HG02970 (cell line): ENCODE results near the gene LDLRAD4.
A peak's percentile ranks its signal among the peaks of the same experiment; 100 is the strongest.

Source experiments
- ATAC-seq: cut with Tn5 transposase; IDR thresholded peaks from one replicate; pipeline ENCODE4 v1.9.1; 2021; ENCODE audit warnings: mild to moderate bottlenecking, moderate library complexity, moderate number of reproducible peaks; ENCODE audit not compliant: unreplicated experiment, low FRiP score

The LDLRAD4 gene

GRCh38 chr18:13199169-13199568 lies 19.4 kb upstream of the LDLRAD4 start:
- no peak for ATAC-seq

DNA sequence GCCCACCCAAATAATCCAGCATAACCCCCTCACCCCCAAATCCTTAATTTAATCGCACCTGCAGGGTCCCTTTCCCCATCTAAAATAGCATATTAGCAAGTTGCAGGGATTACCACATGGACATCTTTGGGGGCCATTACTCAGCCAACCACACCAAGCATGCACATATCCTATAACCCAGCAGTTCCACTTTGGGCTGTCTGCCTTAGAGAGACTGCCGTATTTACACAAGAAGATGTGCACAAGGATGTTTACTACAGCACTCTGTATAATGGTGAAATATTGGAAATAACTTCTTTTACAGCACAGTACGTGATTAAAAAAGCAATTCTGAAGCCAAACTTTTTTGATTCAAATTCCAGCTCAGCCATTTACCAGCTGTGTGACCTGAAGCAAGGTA lies 17.3 kb upstream of the LDLRAD4 start:
- ATAC-seq, result no peak

DNA sequence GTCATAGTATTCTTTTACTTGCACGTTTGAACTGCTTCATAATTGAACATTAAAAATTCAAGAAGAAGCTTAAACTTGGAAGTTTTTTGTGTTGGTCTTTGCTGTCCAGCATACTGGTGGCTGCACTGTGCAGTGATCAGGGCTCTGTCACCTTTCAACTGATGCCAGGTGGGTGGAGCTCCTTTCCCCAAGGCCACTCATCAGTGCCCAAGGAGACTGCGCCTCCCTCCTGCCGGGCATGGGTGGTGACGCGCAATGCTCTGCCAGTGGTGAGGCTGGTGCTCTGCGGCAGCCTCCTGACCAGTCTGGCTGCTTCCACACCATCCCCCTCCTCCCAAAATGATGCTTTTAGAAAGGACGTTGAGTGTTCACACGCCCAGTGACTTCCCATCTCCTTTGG lies 16.0 kb upstream of the LDLRAD4 start:
- no peak for ATAC-seq

DNA sequence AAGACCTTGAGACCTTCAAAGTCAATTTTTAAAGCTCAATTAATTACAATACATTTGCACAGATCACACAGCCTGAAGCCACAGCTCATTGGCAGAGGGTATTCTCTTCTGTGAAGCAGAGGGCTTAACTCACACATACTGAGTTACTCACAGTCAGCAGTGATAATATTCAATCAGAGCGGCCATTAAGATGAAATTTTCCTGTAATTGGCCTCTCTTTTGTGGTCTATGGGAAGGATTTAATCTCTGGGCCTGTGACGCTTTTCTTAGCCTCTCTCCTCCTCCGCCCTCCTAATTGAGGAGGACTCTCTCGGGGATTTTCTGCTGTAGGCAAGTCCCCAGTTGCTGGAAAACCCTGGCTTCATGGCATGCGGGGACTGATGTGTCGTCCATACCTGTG lies 12.3 kb upstream of the LDLRAD4 start:
- ATAC-seq, result no peak

DNA sequence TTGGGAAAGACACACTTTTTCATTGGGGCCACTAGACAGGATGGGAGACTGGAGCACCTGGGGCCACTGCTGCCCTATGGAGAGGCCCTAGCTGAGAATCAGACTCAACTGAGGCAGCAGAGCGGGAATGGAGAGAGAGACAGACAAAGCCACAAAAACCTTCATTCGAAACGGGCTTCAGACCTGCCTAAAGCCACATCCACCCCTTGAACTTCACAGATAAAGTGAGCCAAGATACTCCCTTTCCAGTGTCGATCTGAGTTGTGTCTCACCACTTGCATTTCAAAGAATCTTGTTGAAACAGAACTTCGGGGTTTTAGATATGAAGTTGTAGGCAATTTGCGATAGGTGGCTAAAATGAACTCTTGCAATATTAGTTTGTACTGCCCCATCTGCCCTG lies 11.3 kb upstream of the LDLRAD4 start:
- no peak for ATAC-seq

DNA sequence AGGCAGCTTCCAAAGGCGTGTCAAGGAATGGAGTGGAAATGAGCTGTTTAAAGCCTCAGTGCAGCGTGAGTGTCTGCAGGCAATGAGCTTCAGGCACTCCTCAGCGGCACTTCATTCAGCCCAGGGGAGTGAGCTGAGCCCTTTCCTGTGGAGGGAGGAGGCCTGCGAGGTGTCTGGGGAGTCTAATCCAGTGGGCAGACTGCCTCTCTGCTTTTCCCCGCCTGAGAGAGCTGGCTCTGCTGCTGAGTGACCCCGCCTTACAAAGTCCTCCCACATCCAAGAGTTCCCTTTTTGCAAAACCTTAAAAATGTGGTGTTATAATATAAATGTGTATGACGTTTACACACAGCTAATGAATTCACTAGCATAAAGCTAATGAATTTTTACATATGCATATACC lies 7.0 kb upstream of the LDLRAD4 start:
- no peak for ATAC-seq

DNA sequence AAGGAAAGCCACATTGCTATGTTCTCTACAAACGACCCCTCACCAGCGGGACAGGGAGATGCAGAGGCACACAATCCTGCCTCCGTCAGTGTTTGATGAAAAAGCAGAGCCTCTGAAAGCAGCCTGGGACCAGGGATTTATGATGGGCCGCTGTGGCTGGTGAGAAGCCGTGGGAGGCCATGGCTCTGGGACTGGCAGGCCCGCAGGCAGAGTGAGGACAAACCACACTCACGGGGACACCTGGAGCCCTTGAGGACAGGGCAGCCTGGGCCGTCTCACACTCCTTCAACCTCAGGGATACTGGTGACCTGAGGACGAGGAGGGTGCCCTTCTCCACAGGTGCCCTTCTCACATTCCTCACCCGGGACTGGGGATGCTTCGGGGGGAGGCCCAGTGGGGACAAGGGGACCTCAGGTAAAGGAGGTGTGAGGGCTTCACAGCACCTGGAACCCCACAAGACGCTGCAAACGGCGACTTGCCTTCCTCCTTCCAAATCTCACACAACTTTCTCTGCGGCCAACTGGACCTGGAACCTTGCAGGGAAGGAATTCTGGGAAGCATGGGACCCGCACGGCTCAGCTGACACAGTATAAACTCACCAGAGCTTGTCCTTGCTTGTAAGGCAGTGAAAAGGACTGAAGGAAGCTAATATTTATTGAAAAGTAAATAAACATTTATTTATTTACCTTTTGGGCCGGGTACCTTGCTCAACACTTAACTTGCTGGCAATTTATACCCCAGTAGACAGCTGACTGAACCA lies 5.3 kb upstream of the LDLRAD4 start:
- no peak for ATAC-seq

DNA sequence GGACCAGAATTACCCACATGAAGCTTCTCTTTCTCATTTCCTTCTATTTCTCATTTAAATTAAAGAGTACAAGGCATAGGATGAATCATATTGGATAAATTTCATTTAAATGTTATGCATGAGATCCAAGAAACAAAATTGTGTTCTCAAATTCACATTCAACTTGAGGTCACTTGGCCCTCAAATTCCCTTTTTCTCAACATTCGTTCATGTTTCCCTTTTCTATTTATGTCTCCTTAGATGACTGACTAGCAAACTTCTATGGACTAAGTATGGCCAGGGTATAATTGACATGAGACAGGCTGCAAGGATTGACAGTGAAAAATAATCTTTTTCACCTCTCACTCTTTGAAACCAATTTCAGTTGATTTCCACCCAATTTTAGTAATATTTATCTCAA lies 4.0 kb upstream of the LDLRAD4 start:
- ATAC-seq, result no peak

DNA sequence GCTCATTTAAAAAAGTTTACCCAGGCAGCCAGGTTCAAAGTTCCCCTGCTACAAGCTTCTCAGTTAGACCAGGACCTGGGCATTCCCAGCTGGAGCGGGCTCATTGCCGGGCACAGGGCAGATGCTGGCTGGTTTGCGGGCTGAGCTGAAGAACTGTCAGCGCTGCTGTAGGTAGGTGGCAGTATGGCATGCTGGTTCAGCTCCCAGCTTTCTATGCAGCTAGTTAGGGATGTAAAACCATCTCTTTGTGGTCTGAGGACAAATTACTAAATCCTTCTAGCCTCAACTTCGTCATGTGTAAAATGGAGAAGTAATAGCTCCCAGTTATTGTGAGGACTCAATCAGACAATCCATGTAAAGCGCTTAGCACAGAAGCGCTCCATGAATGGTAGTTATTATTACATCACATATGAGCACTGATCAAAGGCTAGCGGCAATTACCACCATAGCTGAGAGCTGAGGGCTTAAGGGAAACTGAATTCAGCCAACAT lies 2.4 kb upstream of the LDLRAD4 start:
- ATAC-seq, result no peak

DNA sequence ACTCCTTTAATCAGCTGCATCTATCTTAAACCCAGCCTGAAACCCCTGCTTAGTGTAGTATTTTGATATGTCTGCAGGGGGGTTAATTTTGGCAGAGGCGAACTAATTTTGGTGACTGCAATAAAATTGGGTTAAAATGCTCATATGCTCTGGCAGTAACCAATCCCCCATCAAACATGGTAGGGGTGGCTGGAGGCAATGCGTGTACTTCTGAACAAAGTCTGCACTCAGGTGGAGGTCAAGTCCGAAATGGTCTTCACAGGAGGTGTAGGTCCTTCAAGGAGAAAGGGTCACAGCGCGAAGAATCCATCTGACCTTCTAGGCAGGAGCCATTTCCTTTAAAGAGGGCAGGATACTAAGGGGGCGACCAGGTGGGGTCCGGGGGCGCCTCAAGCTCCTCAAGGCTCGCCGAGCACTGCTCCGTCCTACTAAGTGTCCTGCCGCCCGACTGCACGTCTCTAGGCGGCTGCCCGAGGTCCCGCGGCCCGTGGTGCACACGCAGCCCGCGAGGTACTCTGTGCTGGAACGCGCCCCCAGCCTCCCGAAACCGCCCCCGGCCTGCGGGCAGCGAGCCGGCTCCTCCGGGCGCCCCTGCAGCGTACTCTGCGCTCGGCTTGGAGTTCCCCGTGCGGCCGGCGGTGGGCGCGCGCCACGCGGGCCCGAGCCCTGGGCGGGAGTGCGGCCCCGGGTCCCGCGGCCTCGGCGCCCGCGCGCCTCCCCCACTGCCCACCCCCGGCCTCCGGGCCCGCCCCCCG lies 1.7 kb upstream of the LDLRAD4 start:
- no peak for ATAC-seq

DNA sequence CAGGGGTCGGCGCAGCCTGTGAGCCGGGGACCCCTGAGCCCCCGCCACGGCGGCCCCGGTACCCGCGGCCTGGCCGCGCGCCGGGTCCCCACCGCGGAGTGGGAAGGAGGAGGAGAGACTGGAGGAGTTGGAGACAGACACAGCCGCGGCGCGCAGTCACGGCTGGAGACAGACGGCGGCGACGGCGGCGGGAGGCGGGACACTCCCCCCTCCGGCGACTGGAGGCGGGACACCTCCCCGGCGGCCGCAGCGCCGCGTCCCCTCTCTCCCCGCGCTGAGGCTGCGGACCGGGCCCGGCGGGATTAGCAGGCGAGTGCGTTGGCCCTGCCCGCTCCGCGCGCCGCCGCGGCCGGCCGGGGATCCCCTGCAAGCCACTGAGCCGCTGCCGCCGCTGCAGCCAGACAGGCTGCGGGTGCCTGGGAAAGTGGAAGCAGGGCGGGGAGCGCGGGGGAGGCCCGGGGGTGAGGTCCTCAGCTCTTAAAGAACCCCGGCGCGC lies 1.0 kb upstream of the LDLRAD4 start:
- ATAC-seq, result peak; percentile 36

DNA sequence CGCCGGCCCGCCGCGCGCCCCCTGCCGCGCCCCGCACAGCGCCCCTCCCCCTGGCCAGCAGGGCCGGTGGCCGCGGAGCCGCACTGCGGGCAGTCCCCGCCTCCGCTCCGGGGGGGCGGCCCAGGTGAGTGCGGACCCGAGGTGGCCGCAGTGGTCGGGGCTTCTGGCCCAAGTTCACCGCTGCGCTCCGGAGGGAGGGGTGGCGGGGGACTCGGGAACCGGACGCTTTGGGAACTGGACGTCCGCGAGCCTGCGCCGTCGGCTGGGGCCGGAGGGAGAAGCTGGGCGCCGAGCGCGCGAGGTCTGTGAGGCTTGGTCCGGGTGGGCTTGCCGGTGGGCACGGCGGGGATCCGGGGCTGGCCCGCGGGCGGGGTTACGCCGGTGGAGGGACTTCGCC lies 591 bp upstream of the LDLRAD4 start:
- ATAC-seq, result peak; percentile 12

GRCh38 chr18:13218997-13219396 lies 437 bp downstream of the LDLRAD4 start:
- ATAC-seq, result no peak

GRCh38 chr18:13219593-13220159 lies 1.1 kb downstream of the LDLRAD4 start:
- ATAC-seq, result no peak

DNA sequence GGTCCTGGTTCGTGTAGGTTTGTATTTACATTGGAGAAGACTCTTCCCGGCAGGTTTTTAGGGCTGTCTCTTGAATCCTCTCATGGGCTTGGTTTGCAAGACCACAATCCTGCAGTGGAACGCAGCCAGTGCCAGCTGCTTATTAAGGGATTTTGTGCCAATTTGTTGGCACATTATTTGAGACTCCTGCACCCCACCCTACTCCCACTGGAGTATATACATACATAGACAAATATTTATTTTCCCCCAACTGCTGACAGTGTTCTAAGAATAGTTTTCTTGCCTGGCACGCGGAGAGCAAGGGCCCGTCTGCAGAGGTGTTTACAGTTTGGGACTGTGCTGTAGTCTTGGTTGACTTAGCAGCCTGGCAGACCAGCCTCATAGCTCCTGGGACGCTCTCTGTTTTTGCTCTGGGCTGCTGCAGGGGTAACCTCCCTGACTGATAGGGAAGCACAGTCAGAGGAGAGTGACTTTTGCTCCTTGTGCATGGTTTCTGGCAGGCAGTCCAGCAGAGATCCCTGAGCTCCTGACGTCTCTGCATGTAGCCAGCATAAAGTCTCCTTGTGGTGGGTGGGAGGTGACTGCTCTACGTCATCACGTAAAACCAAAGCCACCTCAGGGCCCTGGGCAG lies 1.9 kb downstream of the LDLRAD4 start:
- no peak for ATAC-seq

GRCh38 chr18:13221869-13222855 lies 3.6 kb downstream of the LDLRAD4 start:
- no peak for ATAC-seq

- ATAC-seq, result no peak
Measured at GRCh38 chr18:13222856-13223281, 4.3 kb downstream of the LDLRAD4 start.

DNA sequence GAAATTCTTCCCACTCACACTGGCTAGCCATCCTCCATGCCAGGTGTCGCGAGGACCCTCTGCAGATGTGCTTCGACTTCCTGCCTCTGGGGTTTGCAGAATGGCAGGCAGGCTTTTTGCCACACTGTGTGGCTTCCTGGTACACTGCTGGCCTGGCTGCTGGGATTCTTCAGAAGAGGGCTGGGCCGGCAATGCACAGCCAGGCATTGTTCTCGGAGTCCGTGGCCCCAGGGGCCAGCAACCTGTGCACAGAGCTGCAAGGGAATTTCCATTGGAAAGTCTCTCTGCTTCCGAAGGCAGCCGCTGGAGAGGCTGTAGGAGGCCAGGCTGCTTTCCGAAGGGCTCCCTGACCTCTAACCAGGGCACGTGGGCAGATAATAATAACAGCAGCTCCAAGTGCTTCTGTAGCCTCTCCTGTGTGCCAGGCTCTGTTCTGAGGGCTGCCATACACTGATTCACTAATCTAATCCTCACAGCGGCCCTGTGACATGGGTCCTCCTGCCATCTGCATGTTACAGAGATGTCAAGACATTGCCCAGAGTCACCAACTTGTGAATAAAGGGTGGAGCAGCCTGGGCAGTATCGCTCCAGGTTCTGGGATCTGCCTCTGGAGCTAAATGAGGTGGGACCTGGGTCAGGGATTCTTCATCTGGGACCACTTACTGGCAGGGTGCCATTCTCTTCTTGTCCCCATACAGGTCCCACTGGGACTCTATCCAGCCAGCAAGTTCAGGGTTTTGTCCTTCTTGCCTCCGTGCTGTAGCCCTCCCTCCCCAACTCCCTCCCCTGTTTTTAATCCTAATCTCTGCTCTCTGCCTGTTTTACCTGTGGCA lies 5.0 kb downstream of the LDLRAD4 start:
- no peak for ATAC-seq

DNA sequence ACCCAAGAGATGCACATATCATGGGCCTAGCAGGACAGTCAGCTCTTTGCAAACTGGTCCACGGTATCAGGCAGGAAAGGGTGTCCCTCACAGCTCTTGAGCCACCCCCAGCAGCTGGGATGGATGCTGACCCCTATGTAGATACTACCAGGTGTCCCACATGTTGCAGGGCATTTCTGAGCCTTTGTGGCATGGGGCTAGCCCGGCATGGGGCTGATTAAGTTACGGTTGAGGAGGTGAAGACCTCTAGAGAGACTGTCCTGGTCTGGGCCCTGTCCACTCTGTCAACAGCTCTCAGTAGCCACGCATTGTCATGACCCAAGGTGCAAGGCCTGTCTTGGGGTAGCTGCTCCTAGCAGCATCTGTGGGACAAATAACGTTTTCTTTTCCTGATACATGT lies 6.7 kb downstream of the LDLRAD4 start:
- ATAC-seq, result no peak
